ENCODE results near the gene SKI. TPM values are rescaled to one million over a fixed set of nuclear protein-coding genes. Genes with fewer than 3 reads are reported as not detected.
"Not testable (repeated sequence)": the region's sequence is repeated elsewhere in the genome, so short reads cannot be mapped to it uniquely, and the experiment has no call there.

The SKI gene
- total RNA-seq, 3 donors from 2014 or later = 43.8 to 45.2 (median 44.7) TPM

DNA sequence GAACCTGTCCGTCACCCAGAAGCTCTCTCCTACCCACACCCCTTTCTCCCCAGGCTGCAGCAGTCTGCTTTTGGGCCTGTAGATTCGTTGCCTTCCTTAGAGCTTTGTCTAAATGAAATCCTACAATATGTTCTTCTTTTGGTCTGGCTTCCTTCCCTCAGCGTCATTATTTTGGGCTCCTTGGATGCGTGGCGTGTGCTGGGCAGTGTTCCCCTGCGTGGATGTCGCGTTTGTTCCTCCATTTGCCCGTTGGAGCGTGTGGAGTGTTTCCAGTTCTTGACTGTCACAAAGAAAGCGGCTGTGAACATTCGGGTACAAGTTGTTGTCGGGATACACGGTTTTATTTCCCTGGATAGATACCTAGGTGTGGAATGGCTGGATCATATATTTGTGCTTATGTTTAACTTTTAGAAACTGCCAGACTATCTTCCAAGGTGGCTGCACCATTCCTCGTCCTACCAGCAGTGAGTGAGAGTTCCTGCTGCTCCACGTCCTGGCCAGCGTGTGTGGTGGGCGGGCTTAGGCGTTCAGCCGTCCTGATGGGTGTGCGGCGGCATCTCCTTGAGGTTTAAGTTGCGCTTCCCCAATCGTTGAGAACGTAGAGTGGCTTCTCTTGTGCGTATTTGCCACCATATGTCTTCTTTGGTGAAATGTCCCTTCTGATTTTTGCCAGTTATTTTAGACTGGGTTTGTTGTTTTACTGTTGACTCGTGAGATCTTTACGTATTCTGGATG is 31.7 kb downstream of the SKI start:
- Mint-ChIP-seq H3K4me3 (no peak overlapping the region), H3K36me3 (ENCODE audit: insufficient read depth) (peaks cover 3% of the 10 kb centered on the region), H3K4me1 (ENCODE audit: low read depth) (peaks cover 57% of the 10 kb centered on the region), H3K27me3 (ENCODE audit: low read depth) (no peaks in the 10 kb centered on the region), H3K9me3 (peaks cover 4% of the 10 kb centered on the region)
- DNase-seq = no peak
- no peak for ATAC-seq

DNA sequence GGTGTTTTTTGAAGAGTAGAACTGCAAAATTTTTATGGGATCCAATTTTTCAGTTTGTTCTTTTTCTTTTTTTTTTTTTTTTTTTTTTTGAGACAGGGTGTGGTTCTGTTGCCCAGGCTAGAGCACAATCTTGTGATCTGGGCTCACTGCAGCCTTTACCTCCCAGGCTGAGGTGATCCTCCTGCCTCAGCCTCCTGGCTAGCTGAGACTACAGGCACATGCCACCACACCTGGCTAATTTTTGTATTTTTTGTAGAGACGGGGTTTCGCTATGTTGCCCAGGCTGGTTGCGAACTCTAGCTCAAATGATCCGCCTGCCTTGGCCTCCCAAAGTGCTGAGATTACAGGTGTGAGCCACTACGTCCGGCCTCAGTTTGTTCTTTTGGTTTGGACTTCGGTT is 32.4 kb downstream of the SKI start:
- not testable (repeated sequence) for H3K27me3 Mint-ChIP-seq (ENCODE audit: low read depth); DNase-seq; H3K36me3 Mint-ChIP-seq (ENCODE audit: insufficient read depth); ATAC-seq; H3K4me3 Mint-ChIP-seq; H3K9me3 Mint-ChIP-seq
- peaks cover 63% of the 10 kb centered on the region for H3K4me1 Mint-ChIP-seq (ENCODE audit: low read depth)

DNA sequence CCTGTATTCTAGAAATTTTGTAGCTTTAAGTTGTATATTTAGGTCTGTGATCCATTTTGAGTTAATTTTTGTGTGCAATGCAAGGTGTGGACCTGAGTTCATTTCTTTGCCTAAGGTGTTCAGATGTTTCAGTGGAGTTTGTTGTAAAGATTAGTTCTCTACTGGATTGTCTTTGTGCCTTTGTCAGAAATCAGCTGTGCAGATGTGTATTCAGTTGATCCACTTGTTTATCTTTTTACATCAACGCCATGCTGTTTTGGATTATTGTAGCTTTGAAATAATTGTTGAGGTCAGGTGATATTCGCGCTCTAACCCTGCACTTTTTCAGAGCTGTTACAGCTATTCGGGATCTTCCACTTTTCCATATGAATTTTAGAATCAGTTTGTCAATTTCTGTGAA is 32.8 kb downstream of the SKI start:
- Mint-ChIP-seq H3K27me3 (ENCODE audit: low read depth) (no peaks in the 10 kb centered on the region), H3K4me1 (ENCODE audit: low read depth) (peaks cover 66% of the 10 kb centered on the region), H3K36me3 (ENCODE audit: insufficient read depth) (peaks cover 5% of the 10 kb centered on the region), H3K9me3 (peaks cover 4% of the 10 kb centered on the region), H3K4me3 (no peak overlapping the region)
- DNase-seq = no peak
- no peak for ATAC-seq

DNA sequence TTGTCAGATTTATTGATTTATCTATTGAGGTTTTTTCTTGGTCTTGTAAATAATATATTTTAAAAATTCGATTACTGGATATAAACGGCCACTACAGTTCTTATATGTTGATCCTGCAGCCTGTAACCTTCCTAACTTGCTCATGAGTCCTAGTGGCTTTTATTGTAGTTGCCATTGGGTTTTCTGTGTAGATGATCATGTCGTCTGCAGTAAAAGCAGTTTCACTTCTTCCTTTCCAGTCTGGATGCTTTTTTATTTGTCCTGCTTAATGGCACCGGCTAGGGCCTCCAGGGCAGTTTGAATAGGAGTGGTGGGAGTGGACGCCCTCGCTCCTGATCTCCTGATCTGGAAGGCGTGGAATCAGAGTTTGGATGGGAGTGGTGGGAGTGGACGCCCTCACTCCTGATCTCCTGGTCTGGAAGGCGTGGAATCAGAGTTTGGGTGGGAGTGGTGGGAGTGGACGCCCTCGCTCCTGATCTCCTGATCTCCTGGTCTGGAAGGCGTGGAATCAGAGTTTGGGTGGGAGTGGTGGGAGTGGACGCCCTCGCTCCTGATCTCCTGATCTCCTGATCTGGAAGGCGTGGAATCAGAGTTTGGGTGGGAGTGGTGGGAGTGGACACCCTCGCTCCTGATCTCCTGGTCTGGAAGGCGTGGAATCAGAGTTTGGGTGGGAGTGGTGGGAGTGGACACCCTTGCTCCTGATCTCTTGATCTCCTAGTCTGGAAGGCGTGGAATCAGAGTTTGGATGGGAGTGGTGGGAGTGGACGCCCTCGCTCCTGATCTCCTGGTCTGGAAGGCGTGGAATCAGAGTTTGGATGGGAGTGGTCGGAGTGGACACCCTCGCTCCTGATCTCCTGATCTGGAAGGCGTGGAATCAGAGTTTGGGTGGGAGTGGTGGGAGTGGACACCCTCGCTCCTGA is 33.6 kb downstream of the SKI start:
- H3K9me3 Mint-ChIP-seq; H3K36me3 Mint-ChIP-seq (ENCODE audit: insufficient read depth); H3K4me3 Mint-ChIP-seq; DNase-seq; ATAC-seq; H3K27me3 Mint-ChIP-seq (ENCODE audit: low read depth): not testable (repeated sequence)
- H3K4me1 Mint-ChIP-seq (ENCODE audit: low read depth) = peaks cover 73% of the 10 kb centered on the region

DNA sequence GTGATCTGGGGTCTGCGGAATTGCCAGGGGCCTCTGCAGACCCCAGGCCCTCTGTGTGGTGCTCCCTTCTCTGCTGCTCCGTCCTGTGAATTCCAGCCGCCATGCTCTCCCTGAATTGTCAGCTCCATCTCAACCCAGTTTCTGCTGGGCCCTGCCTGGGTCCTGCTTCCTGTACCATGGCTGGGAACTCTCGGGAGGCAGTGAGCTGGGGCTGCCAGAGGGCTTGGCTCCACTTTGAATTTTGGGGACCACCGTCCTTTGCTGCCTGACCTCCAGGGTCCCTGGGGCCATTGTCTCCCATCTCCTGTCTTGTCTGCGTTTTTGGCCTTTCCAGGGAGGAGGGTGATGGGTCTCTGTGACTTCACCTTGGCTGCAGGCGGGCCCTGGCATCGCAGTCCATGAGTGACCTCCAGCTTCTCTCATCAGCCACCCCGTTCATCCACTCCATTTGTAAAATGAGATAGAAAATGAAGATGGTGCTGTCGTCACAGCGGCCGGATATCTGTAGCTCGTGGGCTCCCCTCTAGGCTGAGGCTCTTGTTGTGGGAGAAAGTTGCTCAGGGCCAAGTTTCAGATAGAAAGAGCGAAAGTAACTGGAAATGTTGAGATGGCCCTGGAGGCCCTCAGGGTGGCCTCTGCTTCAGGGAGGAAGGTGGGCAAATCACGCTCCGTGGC is 38.3 kb downstream of the SKI start:
- DNase-seq = no peak
- no peaks in the 10 kb centered on the region for H3K27me3 Mint-ChIP-seq (ENCODE audit: low read depth)
- no peak for ATAC-seq
- H3K36me3 Mint-ChIP-seq (ENCODE audit: insufficient read depth) = peaks cover 5% of the 10 kb centered on the region
- H3K4me1 Mint-ChIP-seq (ENCODE audit: low read depth) = peaks cover 62% of the 10 kb centered on the region
- no peak overlapping the region for H3K4me3 Mint-ChIP-seq
- no peaks in the 10 kb centered on the region for H3K9me3 Mint-ChIP-seq

DNA sequence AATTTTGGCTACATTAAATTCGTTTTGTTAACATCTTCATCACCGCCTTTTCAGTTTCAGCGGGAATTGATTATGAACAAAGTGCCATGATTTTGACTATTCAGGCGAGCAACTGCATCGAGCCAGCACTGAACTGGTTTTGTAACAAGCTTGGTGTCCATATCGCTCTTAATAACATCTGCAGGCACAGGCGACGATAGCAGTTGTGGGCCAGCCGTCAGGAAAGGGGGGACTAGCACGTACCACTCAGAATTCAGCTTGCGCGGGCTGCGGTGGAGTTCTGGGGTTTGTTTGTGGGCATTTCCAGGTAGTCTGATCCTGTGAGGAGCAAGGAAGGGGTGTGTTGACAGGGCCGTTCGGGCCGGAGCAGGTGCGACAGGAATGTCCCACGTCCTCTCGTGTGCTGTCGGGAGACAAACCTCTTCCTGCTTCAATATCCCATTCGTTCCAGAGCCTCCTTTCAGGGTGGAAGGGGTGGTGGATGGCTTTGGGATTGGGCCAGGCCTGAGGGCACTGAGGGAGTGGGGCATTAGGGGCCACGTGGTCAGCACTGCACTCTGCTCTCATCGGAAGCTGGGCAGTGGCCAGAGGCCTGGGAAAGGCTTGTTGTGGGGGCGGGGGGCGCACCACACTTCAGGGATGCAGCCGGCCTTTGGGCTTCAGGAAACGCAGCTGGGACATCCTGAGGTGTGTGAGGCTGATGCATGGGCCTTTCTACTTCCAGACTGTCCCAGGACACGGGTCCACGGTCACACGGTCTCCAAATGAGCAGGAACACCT is 39.1 kb downstream of the SKI start:
- H3K4me1 Mint-ChIP-seq (ENCODE audit: low read depth) = peaks cover 60% of the 10 kb centered on the region
- H3K27me3 Mint-ChIP-seq (ENCODE audit: low read depth) = no peaks in the 10 kb centered on the region
- H3K36me3 Mint-ChIP-seq (ENCODE audit: insufficient read depth) = peaks cover 5% of the 10 kb centered on the region
- no peak for ATAC-seq
- H3K9me3 Mint-ChIP-seq = no peaks in the 10 kb centered on the region
- no peak for DNase-seq
- H3K4me3 Mint-ChIP-seq = no peak overlapping the region

DNA sequence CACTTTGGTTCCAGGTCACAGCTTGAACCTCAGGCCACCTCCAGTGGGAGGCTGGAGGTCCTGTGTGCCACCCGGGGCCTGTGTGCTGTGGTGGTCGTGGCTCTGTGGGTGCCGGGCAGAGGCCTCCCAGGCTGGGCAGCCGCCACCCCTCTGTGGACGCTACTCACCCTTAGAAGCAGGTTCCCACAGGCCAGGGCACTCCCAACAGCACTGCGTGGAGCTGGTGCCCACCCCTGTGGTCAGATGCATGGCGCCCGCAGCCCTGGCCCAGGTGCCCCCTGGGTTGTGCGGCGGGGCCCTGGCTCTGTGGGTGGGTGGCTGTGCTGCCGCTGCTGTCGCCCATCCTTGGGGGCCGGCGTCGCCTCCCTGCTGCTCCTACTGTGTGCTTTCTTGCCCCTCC is 39.7 kb downstream of the SKI start:
- H3K9me3 Mint-ChIP-seq = no peaks in the 10 kb centered on the region
- no peak for DNase-seq
- H3K27me3 Mint-ChIP-seq (ENCODE audit: low read depth) = no peaks in the 10 kb centered on the region
- H3K4me3 Mint-ChIP-seq = no peak overlapping the region
- peaks cover 5% of the 10 kb centered on the region for H3K36me3 Mint-ChIP-seq (ENCODE audit: insufficient read depth)
- ATAC-seq = no peak
- peaks cover 58% of the 10 kb centered on the region for H3K4me1 Mint-ChIP-seq (ENCODE audit: low read depth)

DNA sequence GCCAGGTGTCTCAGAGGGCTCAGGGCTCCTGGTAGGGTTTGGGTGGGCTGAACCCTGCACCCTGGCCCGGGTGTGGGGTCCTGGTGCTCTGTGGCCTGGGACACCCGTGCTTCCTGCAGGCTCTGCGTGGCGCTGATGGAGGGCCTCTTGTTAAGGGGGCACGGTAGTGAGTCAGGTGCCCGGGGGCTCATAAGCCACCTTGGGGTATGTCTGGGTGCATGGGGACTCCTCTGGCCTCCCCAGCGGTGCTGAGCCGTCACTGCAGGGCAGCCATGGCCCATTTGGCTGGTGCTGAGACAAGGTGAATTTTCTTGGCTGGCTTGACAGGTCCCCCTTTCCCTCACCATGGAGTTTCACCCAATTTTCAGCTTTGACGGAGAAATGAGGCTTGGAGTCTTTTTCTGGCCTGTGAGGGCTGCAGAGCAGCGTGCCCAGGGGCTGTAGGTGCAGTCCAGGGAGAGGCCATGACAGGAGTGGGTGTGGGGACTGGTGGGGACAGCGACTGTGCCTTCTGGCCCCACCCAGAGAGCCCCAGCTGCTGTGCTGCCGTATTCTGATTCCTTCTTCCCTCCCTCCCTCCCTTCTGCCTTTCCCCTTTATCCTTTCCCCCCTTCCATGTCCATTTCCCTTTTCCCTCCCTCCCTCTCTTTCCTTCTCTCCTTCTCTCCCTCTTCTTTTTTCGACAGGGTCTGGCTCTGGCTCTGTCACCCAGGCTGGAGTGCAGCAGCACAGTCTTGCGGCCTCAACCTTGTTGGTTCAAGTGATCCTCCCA is 40.4 kb downstream of the SKI start:
- ATAC-seq = no peak
- no peaks in the 10 kb centered on the region for H3K9me3 Mint-ChIP-seq
- H3K4me3 Mint-ChIP-seq = no peak overlapping the region
- H3K36me3 Mint-ChIP-seq (ENCODE audit: insufficient read depth) = peaks cover 5% of the 10 kb centered on the region
- no peaks in the 10 kb centered on the region for H3K27me3 Mint-ChIP-seq (ENCODE audit: low read depth)
- DNase-seq = no peak
- peaks cover 61% of the 10 kb centered on the region for H3K4me1 Mint-ChIP-seq (ENCODE audit: low read depth)

DNA sequence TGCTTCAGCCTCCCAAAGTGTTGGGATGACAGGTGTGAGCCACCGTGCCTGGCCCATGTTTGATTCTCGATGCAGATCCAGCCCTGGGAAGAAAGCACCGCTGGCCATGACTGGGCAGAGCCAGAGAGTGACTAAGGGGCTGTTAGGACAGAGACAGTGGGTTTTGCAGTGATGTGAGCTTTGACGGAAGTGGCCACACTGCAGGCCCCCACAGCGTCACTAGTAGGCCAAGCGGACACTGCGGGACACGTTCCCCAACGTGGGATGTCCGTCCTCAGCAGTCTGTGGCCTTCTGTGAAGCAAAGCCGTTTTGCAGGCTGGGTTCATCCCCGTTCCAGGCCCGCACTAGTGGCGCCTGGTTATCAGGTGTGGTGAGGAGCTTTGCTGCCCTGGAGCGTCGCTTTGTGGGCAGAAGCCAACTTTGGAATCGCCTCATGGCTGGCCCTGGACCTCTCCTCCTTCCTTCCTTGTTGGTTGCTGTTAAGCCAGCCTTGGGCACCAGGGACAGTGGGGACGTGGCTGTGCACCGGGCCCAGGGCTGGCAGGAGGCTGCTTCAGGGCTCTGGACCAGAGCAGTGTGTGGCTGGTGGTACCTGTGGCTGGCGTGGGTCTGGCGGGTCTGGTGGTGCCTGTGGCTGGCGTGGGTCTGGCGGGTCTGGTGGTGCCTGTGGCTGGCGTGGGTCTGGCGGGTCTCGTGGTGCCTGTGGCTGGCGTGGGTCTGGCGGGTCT is 41.2 kb downstream of the SKI start:
- Mint-ChIP-seq H3K4me1 (ENCODE audit: low read depth) (peaks cover 64% of the 10 kb centered on the region), H3K4me3 (no peak overlapping the region), H3K27me3 (ENCODE audit: low read depth) (no peaks in the 10 kb centered on the region), H3K36me3 (ENCODE audit: insufficient read depth) (peaks cover 5% of the 10 kb centered on the region), H3K9me3 (no peaks in the 10 kb centered on the region)
- no peak for ATAC-seq
- DNase-seq = no peak

DNA sequence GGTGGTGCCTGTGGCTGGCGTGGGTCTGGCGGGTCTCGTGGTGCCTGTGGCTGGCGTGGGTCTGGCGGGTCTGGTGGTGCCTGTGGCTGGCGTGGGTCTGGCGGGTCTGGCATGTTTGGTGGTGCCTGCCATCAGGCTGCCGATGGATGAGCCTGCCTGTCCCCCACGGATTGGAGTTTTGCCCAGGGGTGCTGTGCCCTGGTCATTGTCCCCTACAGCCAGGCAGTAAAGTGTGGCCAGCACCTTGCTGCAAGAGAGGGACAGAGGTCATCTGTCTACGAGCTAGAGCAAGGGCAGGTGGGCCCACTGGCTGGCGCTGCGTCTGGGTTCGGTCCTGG is 41.8 kb downstream of the SKI start:
- no peaks in the 10 kb centered on the region for H3K27me3 Mint-ChIP-seq (ENCODE audit: low read depth)
- DNase-seq (no peak), ATAC-seq (no peak)
- H3K4me3 Mint-ChIP-seq = no peak overlapping the region
- peaks cover 63% of the 10 kb centered on the region for H3K4me1 Mint-ChIP-seq (ENCODE audit: low read depth)
- H3K9me3 Mint-ChIP-seq = no peaks in the 10 kb centered on the region
- peaks cover 5% of the 10 kb centered on the region for H3K36me3 Mint-ChIP-seq (ENCODE audit: insufficient read depth)

DNA sequence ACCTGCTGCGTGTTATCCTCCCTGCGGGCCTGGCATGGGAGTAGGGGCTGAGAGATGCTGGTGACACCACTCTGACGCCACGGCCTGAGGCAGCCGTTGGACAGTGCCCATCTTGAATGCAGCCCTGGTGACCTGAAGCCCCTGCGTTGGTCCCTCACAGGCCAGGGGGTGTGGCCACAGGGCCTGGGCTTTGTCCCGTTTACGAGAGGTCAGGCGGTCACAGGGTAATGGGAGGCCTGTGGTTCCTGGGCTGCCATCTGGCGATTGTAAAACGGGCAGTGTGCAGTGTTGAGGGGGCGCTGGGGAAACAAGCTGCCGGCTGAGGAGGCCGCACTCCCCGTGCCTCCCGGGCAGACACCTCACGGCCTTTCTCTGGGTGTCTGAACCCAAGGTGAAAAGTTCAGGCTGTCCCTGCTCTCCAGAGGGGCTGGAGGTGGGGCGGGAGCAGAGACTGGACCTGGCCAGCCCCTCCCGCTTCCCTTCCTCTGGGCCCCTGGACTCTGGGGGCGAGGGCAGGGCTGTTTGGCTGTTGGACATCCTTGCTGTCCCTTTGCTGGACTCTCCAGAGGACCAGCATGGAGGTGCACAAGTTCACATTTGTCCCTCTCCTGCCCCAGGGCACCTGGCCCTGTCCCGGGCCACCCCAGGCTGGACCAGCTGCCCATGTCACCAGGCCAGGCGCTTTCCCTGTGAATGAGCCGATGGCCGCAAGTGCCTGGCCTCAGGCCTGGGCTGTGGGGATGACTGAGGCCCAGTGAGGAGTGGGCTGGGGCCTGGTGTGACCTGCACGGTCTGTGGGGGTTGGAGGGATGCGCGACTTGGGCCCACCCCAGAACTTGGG is 42.4 kb downstream of the SKI start:
- H3K4me3 Mint-ChIP-seq = no peak overlapping the region

DNA sequence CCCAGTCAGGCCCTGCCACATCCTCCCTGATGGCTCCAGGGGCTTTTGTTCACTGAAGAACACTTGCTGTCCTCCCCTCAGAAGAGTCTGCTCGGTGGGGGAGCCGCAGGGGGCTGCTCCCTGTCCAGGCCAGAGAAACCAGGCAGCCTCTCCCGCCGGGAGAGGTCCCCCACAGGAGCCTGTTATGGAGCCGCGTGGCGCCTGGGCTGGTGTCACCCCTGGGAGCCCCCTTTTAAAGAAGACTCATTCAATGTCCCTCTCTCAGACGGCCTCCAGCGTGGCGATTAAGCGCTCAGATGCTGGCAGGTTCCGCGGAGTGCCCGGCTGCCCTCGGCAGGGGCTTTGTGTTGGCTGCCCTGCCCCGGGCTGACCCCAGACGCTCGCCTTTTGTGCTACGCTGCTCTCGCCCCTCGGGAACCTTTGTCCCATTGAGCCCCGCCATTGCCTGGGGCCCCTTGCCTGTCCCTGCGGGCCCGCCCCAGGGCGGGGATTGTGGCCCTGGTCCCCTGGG is 43.1 kb downstream of the SKI start:
- Mint-ChIP-seq H3K4me1 (ENCODE audit: low read depth) (peaks cover 63% of the 10 kb centered on the region), H3K27me3 (ENCODE audit: low read depth) (no peaks in the 10 kb centered on the region), H3K4me3 (no peak overlapping the region), H3K36me3 (ENCODE audit: insufficient read depth) (peaks cover 2% of the 10 kb centered on the region), H3K9me3 (no peaks in the 10 kb centered on the region)
- DNase-seq (no peak), ATAC-seq (no peak)

More for the DNA sequence above, 42.4 kb downstream of the SKI start:
- H3K36me3 Mint-ChIP-seq (ENCODE audit: insufficient read depth) = peaks cover 2% of the 10 kb centered on the region
- ATAC-seq = no peak
- H3K27me3 Mint-ChIP-seq (ENCODE audit: low read depth) = no peaks in the 10 kb centered on the region
- no peak for DNase-seq
- H3K9me3 Mint-ChIP-seq = no peaks in the 10 kb centered on the region
- peaks cover 62% of the 10 kb centered on the region for H3K4me1 Mint-ChIP-seq (ENCODE audit: low read depth)
